ENCODE results near the gene PIK3CB.
"Not testable (repeated sequence)": the region's sequence is repeated elsewhere in the genome, so short reads cannot be mapped to it uniquely, and the experiment has no call there.

PIK3CB gene

DNA sequence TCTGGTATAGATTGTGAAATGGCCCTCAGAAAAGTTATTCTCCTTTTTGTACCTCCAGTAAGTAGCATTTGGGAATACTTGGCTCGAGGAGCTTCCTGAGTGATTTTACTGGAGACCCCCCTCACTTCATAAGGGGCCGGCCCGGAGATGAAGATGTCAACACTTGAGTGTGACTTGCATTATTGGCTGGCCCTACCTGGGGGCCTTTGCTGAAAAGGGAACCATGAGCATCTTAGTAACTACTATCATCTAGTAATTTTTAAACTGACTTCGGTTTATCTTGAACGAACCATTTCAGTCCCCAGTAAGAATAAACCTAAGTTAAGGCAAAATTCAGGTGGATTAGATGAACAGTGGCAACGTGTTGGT lies 224.8 kb downstream of the PIK3CB start:
- no peak for TF ChIP-seq CTCF (conservative IDR thresholded peaks at IDR 0.05; ENCODE audit: low read depth, low read length)
- no peak overlapping the region for H3K4me3 ChIP-seq (ENCODE audit: low read depth, low read length)
- DNase-seq (ENCODE audit: low read depth) = no peak

DNA sequence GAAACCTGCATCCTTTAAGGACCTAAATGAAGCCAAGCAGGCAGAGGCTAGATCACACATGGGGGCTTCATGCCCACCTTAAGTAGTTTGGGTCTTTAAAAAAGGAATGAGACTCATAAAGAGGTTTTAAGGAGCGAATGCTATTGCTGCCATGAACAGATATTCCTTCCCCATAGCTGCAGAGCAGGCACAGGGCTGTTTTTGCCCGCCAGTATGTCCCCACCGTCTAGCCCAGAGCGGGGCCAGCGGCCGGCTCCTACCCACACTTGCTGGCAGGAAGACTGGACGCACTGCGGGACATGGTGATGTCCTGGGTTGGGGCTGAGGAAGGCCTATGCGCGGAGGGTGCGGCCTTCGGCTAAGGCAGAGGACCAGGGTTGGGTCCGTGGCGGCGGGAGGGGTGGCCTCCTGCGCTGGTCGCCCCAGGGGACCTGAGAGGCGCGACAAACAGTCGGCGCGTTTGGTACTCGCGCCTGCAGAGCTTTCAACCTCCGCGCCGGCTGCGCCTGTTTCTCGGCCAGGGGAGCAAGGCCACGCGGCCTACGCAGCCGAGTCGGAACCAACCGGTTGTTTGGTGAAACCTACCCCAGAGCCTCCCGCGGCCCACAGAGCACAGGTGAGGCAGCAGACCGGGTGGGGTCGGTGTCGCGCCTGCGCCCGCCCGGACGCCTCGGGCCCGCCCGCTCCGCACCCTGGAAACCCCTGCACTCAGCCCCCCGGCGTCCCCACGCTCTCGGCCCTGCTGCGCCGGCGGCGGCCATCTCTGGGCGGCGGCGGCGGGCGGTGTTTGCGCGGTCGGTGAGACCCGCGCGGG lies 226.2 kb downstream of the PIK3CB start, which contains the start of gene FAIM:
Gene FAIM (plus strand): TSS at position 450 of the 814 bp plus-strand sequence. CDS start 10,956 bp downstream, outside the sequence.
- peak within 1 kb of the TSS; percentile 71 for H3K4me3 ChIP-seq (ENCODE audit: low read depth, low read length)
- no peak for TF ChIP-seq CTCF (conservative IDR thresholded peaks at IDR 0.05; ENCODE audit: low read depth, low read length)
- DNase-seq (ENCODE audit: low read depth) = peak; percentile 74

GRCh38 chr3:138604106-138604595 lies 230.6 kb downstream of the PIK3CB start:
- DNase-seq (ENCODE audit: low read depth); H3K4me3 ChIP-seq (ENCODE audit: low read depth, low read length): not testable (repeated sequence)
